ENCODE measurements around the gene DNAH11. TPM values are rescaled to one million over a fixed set of nuclear protein-coding genes. Genes with fewer than 3 reads are reported as not detected.
"Not testable (repeated sequence)": the region's sequence is repeated elsewhere in the genome, so short reads cannot be mapped to it uniquely, and the experiment has no call there.

DNAH11 gene
- total RNA-seq, 2 donors from 2014 or later: 0.70 TPM; not detected in 1

- ATAC-seq (replicated peaks in 1 of 2) (no peak), DNase-seq (no peak)
- Mint-ChIP-seq H3K4me3 (no peak overlapping the region), H3K27me3 (ENCODE audit: low read depth) (no peaks in the 10 kb centered on the region), H3K27ac (no peak overlapping the region), H3K9me3 (no peaks in the 10 kb centered on the region), H3K4me1 (ENCODE audit: low read depth) (no peaks in the 10 kb centered on the region), H3K36me3 (ENCODE audit: insufficient read depth in 2 of 2) (no peaks in the 10 kb centered on the region)
Measured at GRCh38 chr7:21806388-21806787, 263.5 kb downstream of the DNAH11 start.

GRCh38 chr7:21819048-21819447, 276.2 kb downstream of the DNAH11 start:
- H3K27me3 Mint-ChIP-seq (ENCODE audit: low read depth): no peaks in the 10 kb centered on the region
- H3K4me3 Mint-ChIP-seq: peak overlapping the region in 1 of 2 donors; percentile 5
- H3K4me1 Mint-ChIP-seq (ENCODE audit: low read depth): peaks cover 7% of the 10 kb centered on the region
- H3K36me3 Mint-ChIP-seq (ENCODE audit: insufficient read depth in 2 of 2): no peaks in the 10 kb centered on the region
- no peak overlapping the region for H3K27ac Mint-ChIP-seq
- no peak for ATAC-seq (replicated peaks in 1 of 2)
- H3K9me3 Mint-ChIP-seq: peaks cover 1 to 3% of the 10 kb centered on the region in 2 donors
- no peak for DNase-seq

- Mint-ChIP-seq H3K4me1 (ENCODE audit: low read depth) (no peaks in the 10 kb centered on the region), H3K27me3 (ENCODE audit: low read depth) (no peaks in the 10 kb centered on the region), H3K9me3 (no peaks in the 10 kb centered on the region), H3K4me3 (no peak overlapping the region), H3K36me3 (ENCODE audit: insufficient read depth in 2 of 2) (no peaks in the 10 kb centered on the region), H3K27ac (no peak overlapping the region)
- DNase-seq: no peak
- no peak for ATAC-seq (replicated peaks in 1 of 2)
Measured at GRCh38 chr7:21828841-21829240, 286.0 kb downstream of the DNAH11 start.

DNA sequence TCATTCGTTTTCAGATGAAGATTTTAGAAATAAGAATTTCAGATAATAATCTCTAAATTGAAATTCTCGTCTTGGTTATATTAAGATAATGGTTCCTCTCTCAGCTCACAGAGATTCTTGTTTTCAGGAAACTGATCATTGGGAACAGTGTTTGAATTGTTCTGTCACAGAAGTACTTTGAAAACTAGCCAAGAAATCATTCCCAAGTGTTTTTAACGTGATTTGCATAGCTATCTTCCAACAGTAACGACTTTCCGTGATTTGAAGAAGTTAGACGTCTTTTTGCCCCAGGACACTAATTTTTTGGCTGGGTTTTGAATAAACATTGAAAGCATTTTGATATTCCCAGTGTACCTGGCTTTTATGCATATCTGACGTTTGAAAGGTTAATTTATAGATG, 286.9 kb downstream of the DNAH11 start:
- ATAC-seq (replicated peaks in 1 of 2): no peak
- no peak for DNase-seq
- Mint-ChIP-seq H3K9me3 (no peaks in the 10 kb centered on the region), H3K4me3 (no peak overlapping the region), H3K27ac (no peak overlapping the region), H3K36me3 (ENCODE audit: insufficient read depth in 2 of 2) (no peaks in the 10 kb centered on the region), H3K4me1 (ENCODE audit: low read depth) (no peaks in the 10 kb centered on the region), H3K27me3 (ENCODE audit: low read depth) (no peaks in the 10 kb centered on the region)

- no peak for ATAC-seq (replicated peaks in 1 of 2)
Measured at GRCh38 chr7:21844742-21845141, 301.9 kb downstream of the DNAH11 start.

GRCh38 chr7:21850531-21851285, 307.9 kb downstream of the DNAH11 start:
- DNase-seq (no peak), ATAC-seq (replicated peaks in 1 of 2) (no peak)
- H3K9me3 Mint-ChIP-seq: peaks cover 0 to 2% of the 10 kb centered on the region in 2 donors
- H3K27ac Mint-ChIP-seq: no peak overlapping the region
- peaks cover 17% of the 10 kb centered on the region for H3K4me1 Mint-ChIP-seq (ENCODE audit: low read depth)
- peaks cover 0 to 2% of the 10 kb centered on the region in 2 donors for H3K36me3 Mint-ChIP-seq (ENCODE audit: insufficient read depth in 2 of 2)
- no peak overlapping the region for H3K4me3 Mint-ChIP-seq
- H3K27me3 Mint-ChIP-seq (ENCODE audit: low read depth): no peaks in the 10 kb centered on the region

More at GRCh38 chr7:21844742-21845141, 301.9 kb downstream of the DNAH11 start:
- Mint-ChIP-seq H3K27ac (no peak overlapping the region), H3K4me1 (ENCODE audit: low read depth) (no peaks in the 10 kb centered on the region), H3K9me3 (no peaks in the 10 kb centered on the region), H3K4me3 (no peak overlapping the region), H3K36me3 (ENCODE audit: insufficient read depth in 2 of 2) (peaks cover 0 to 2% of the 10 kb centered on the region in 2 donors), H3K27me3 (ENCODE audit: low read depth) (no peaks in the 10 kb centered on the region)
- DNase-seq: no peak

DNA sequence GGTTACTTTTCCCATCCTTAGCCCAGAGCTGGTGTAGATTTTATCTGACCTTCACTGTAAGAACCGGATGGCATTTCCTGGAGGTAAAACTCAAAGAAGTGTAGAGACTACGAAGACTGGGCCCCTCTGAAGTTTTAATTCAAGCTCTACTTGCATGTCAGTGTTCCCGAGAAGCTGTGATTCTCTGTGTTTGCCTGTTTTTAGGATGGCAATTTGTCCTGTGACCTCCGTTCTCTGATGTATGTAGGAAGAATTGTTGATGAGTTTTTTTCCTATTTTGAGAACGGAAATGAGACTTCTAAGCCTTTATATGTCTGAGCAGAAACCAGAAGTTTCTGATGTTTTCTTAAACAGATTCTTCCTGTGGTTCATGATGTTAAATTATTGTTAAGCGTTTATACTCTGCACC, 308.7 kb downstream of the DNAH11 start:
- peaks cover 0 to 2% of the 10 kb centered on the region in 2 donors for H3K36me3 Mint-ChIP-seq (ENCODE audit: insufficient read depth in 2 of 2)
- H3K4me1 Mint-ChIP-seq (ENCODE audit: low read depth): peaks cover 17% of the 10 kb centered on the region
- H3K4me3 Mint-ChIP-seq: peak overlapping the region; percentile 15 to 58
- H3K27ac Mint-ChIP-seq: peak overlapping the region; percentile 62
- ATAC-seq (replicated peaks in 1 of 2): no peak
- no peaks in the 10 kb centered on the region for H3K27me3 Mint-ChIP-seq (ENCODE audit: low read depth)
- no peak for DNase-seq
- H3K9me3 Mint-ChIP-seq: peaks cover 0 to 2% of the 10 kb centered on the region in 2 donors

GRCh38 chr7:21865631-21866204, 322.9 kb downstream of the DNAH11 start:
- not testable (repeated sequence) for H3K36me3 Mint-ChIP-seq (ENCODE audit: insufficient read depth in 2 of 2)

GRCh38 chr7:21866731-21867130, 323.9 kb downstream of the DNAH11 start:
- no peak for ATAC-seq (replicated peaks in 1 of 2)
- no peaks in the 10 kb centered on the region for H3K4me1 Mint-ChIP-seq (ENCODE audit: low read depth)
- no peaks in the 10 kb centered on the region for H3K27me3 Mint-ChIP-seq (ENCODE audit: low read depth)
- no peak overlapping the region for H3K4me3 Mint-ChIP-seq
- H3K36me3 Mint-ChIP-seq (ENCODE audit: insufficient read depth in 2 of 2): no peaks in the 10 kb centered on the region
- no peak overlapping the region for H3K27ac Mint-ChIP-seq
- no peak for DNase-seq
- H3K9me3 Mint-ChIP-seq: no peaks in the 10 kb centered on the region

More at GRCh38 chr7:21865631-21866204, 322.9 kb downstream of the DNAH11 start:
- not testable (repeated sequence) for H3K9me3 Mint-ChIP-seq; H3K4me3 Mint-ChIP-seq; H3K27me3 Mint-ChIP-seq (ENCODE audit: low read depth); H3K4me1 Mint-ChIP-seq (ENCODE audit: low read depth); ATAC-seq (replicated peaks in 1 of 2); DNase-seq; H3K27ac Mint-ChIP-seq

DNA sequence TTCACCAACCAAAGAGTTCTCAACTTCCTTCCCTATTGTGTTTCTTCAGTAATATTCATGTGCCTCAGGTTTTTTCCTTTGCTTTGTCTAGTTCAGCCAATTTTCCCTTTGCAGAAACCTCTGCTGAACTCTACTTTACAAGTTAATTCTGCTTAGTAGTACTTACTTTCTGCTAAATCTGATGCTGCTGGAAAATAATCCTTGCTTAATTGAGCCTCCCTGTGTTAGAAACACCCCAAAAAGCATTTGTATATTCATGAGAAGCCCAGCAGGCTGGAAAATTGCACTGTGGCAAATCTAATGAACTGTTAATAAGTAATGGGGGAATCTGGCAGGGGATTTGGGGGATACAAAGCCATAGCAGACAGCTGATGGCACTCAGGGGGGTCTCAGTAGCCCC, 324.4 kb downstream of the DNAH11 start:
- Mint-ChIP-seq H3K27ac (no peak overlapping the region), H3K27me3 (ENCODE audit: low read depth) (no peaks in the 10 kb centered on the region), H3K9me3 (no peaks in the 10 kb centered on the region), H3K36me3 (ENCODE audit: insufficient read depth in 2 of 2) (no peaks in the 10 kb centered on the region), H3K4me3 (no peak overlapping the region), H3K4me1 (ENCODE audit: low read depth) (no peaks in the 10 kb centered on the region)
- DNase-seq (no peak), ATAC-seq (replicated peaks in 1 of 2) (no peak)

GRCh38 chr7:21867816-21868575, 325.2 kb downstream of the DNAH11 start:
- DNase-seq (no peak), ATAC-seq (replicated peaks in 1 of 2) (no peak)
- Mint-ChIP-seq H3K27me3 (ENCODE audit: low read depth) (no peaks in the 10 kb centered on the region), H3K9me3 (no peaks in the 10 kb centered on the region), H3K27ac (no peak overlapping the region), H3K36me3 (ENCODE audit: insufficient read depth in 2 of 2) (no peaks in the 10 kb centered on the region), H3K4me3 (no peak overlapping the region), H3K4me1 (ENCODE audit: low read depth) (no peaks in the 10 kb centered on the region)

DNA sequence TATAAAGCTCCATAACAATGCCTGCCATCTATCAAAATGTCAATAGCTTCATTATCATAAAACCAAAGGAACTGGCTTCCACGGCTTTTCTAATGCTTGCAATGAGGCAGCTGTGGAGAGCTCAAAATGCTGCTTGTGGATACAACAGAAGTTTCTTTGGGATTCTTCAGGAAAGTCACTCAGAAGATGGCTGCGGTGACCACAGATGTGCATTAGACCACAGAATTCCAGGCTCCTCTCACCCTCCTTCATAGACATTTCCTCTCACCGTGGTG, 325.7 kb downstream of the DNAH11 start:
- H3K9me3 Mint-ChIP-seq: no peaks in the 10 kb centered on the region
- DNase-seq (no peak), ATAC-seq (replicated peaks in 1 of 2) (no peak)
- H3K27ac Mint-ChIP-seq: no peak overlapping the region
- no peak overlapping the region for H3K4me3 Mint-ChIP-seq
- no peaks in the 10 kb centered on the region for H3K4me1 Mint-ChIP-seq (ENCODE audit: low read depth)
- no peaks in the 10 kb centered on the region for H3K27me3 Mint-ChIP-seq (ENCODE audit: low read depth)
- no peaks in the 10 kb centered on the region for H3K36me3 Mint-ChIP-seq (ENCODE audit: insufficient read depth in 2 of 2)

- ATAC-seq (replicated peaks in 1 of 2): no peak
- no peak overlapping the region for H3K4me3 Mint-ChIP-seq
Measured at GRCh38 chr7:21869785-21870402, 327.1 kb downstream of the DNAH11 start.

More at GRCh38 chr7:21869785-21870402, 327.1 kb downstream of the DNAH11 start:
- Mint-ChIP-seq H3K27ac (no peak overlapping the region), H3K4me1 (ENCODE audit: low read depth) (no peaks in the 10 kb centered on the region), H3K36me3 (ENCODE audit: insufficient read depth in 2 of 2) (peaks cover 0 to 3% of the 10 kb centered on the region in 2 donors), H3K9me3 (no peaks in the 10 kb centered on the region), H3K27me3 (ENCODE audit: low read depth) (no peaks in the 10 kb centered on the region)
- DNase-seq: no peak
